GM21576 (cell line): ENCODE data around the gene C5orf15.
"Not testable (repeated sequence)": the region's sequence is repeated elsewhere in the genome, so short reads cannot be mapped to it uniquely, and the experiment has no call there.

Experiments used
- ATAC-seq: cut with Tn5 transposase; IDR thresholded peaks from one replicate; pipeline ENCODE4 v1.9.1; 2021; ENCODE audit warnings: mild to moderate bottlenecking, moderate library complexity; ENCODE audit not compliant: unreplicated experiment

C5orf15 gene

DNA sequence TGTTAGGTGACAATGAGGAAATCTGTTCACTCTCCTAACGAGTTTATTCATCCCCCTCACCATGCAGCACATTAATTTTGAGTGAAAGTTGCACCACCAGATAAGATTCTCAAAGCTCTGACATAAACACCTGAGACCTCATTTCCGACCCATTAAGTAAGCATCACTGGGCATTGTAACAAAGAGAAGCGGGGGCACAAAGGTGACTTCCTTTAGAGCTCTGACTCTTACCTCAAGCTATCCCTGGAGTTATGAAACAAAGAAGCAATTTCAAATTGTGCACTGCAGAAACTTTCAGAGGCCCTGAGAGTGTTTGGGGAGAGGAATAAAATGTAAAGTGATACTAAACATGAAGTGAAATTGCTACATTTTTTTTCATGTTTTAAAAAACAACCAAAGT, 29.5 kb downstream of the C5orf15 start:
- peak; percentile 59 for ATAC-seq

DNA sequence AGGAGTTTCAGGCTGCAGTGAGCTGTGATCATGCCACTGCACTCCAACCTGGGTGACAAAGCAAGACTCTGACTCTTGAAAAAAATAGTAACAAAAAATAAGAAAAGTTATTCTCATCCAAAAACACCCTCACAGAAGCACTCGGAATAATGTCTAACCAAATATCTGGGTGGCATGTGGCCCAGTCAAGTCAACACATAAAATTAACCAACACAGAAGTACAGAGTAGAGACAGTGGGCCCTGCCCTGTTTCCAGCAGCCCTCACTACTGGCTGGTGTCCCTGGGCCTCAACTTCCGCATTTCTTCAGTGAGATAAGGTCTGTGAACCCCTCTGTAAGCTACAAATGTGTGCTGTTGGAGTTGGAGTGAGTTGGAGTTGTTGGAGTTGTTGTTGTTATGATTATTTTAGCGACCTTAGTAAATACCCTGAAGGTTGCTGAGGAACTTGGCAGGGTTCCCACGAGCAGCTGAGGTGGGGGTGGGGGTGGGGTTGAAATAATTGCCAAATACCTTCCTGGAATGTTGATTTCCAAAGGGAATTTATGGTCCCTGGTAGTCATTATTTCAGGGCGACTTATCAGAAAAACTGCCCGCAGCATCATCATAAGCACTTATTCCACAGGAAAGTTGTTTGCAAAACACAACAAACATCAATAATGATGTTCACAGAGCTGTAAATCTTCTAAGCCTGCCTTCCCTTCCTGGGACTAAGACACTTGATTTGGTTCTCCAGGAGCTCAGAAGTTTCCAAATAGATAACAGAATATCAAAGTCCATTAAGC, 30.2 kb downstream of the C5orf15 start:
- ATAC-seq: no peak

DNA sequence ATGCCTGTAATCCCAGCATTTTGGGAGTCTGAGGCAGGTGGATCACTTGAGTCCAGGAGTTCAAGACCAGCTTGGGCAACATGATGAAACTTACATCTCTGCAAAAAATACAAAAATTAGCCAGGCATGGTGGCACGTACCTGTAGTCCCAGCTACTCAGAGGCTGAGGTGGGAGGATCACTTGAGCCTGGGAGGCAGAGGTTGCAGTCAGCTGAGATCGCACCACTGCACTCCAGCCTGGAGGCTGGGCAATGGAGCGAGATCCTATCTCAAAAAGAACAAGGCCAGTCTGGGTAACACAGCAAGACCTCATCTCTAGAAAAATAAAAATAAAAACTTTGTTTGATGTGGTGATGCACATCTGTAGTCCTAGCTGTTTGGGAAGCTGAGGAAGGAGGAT, 30.8 kb downstream of the C5orf15 start:
- ATAC-seq: not testable (repeated sequence)

DNA sequence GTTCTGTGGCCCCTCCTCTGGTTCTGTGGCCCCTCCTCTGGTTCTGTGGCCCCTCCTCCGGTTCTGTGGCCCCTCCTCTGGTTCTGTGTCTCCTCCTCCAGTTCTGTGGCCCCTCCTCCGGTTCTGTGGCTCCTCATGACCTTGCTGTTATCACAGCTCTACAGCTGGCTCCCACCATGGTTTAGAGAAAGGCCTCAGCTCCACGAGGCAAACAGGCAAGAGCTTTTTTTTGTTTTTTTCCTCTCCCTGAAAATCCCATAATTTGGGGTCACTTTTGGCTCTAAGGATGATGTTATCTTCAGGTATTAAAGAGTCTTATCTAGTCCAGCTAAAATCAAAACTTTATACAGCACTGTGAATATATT, 31.8 kb downstream of the C5orf15 start:
- ATAC-seq: no peak

DNA sequence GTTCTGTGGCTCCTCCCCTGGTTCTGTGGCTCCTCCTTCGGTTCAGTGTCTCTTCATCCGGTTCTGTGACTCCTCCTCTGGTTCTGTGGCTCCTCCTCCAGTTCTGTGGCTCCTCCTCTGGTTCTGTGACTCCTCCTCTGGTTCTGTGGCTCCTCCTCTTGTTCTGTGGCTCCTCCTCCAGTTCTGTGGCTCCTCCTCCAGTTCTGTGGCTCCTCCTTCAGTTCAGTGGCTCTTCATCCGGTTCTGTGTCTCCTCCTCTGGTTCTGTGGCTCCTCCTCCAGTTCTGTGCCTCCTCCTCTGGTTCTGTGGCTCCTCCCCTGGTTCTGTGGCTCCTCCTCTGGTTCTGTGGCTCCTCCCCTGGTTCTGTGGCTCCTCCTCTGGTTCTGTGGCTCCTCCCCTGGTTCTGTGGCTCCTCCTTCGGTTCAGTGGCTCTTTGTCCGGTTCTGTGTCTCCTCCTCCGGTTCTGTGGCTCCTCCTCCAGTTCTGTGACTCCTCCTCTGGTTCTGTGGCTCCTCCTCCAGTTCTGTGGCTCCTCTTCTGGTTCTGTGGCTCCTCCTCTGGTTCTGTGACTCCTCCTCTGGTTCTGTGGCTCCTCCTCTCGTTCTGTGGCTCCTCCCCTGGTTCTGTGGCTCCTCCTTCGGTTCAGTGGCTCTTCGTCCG, 32.3 kb downstream of the C5orf15 start:
- not testable (repeated sequence) for ATAC-seq

DNA sequence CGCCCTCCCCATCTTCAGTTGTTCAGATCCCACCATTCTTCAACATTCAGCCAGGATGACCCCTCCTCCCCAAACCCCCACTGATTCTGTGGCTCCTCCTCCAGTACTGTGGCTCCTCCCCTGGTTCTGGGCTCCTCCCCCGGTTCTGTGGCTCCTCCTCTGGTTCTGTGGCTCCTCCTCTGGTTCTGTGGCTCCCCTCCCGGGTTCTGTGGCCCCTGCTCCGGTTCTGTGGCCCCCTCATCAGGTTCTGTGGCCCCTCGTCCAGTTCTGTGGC, 32.8 kb downstream of the C5orf15 start:
- ATAC-seq: no peak

DNA sequence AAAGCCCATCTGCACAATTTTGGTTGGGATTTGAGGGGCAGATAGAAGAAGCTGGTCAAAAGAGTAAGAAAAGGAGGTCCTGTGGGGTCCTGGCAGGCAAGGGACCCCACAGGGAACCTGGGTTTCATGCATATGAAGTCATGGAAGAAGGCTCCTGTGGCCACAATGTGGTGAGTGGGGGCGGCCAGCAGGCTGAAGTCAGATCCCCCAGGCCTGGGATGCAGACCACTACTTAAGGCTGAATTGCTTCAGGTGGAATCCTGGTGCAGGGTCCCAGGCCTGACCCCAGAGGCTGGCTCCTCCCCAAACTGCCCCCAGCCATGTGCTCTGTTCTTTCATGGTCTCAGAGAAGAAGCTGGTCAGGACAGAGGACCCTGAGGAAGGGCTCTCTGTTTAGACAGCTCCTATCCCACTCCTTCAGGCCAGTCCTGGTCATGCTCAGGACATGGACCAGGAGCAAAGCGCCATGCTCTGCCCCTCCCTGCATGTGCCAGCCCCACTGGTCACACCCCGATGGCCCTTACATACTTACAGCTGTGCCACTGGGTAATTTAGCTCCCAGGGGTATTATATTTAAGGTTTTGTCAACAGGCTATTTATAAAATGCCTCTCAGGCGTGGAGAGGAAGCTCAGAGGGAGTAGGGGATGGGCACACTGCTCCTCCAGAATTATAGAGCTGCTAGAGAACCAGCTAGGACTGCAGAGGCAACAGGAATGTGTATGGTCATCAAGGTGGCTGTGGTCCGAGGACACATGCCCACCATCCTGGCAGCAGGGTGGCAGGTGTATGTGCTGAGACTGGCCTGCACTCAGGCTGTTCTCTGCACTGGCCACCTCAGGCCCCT, 33.4 kb downstream of the C5orf15 start:
- peak; percentile 41 for ATAC-seq

DNA sequence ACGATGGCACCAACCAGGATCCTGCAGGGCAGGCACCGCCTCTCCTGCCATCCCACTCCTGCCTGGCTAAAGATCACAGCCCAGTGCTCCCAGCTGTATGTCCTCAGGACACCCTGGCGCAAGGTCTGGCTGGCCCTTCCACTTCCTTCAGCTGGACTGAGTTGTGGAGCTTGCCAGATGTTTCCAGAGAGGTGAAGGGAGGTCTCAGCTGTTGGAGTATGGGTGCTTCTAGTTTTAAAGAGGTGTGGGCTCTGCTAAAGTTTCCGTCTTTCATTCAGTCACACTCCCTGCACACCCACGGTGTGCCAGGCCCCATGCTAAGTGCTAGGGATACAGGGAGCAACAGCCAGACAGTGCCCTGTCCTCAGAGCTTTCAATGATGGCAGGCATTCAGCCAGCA, 34.1 kb downstream of the C5orf15 start:
- ATAC-seq: no peak

DNA sequence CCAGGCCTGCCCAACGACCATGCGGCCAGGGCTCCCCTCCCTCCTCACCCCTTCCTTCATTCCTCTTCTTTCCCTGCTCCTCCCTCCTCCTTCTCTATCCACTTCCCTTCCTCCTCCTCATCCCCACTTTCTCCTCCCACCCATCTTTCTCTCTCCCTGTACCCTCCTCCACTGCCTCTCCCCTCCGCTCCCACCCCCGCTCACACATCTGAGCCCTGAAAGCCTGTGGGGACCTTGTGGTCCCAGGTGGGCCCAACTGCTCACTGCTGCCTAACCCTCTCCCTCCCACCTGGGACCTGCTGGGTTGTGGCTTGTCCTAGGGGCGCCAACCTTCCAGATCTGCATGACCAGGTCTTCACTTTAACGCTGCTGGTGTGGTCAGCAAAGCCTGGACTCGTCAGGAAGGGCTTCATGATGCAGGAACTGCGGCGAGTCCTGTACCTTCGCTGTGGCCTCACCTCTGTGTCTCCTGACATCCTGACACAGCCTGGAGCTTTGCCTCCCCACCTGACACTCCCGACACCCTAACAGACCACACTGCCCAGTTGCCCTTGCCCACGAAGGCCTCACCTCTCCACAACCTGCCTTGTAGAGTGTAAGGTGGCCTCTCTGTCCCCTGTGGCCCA, 34.6 kb downstream of the C5orf15 start:
- no peak for ATAC-seq

DNA sequence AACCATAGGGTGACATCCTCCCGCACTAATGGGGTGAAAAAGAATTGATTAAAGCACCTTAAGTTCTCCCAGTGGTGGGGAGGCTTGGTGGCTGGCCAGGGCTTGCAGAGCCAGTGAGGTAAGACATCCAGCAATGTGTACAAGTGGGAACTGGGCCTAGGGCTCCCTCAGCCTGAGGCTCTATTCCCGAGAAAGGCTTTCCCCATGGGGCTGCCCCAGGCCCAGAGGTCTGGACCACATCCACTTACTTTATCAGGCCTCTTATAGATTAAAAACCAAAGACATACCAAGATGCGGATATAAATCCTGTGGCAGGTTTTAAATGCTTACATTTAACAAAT, 35.3 kb downstream of the C5orf15 start:
- ATAC-seq: no peak

DNA sequence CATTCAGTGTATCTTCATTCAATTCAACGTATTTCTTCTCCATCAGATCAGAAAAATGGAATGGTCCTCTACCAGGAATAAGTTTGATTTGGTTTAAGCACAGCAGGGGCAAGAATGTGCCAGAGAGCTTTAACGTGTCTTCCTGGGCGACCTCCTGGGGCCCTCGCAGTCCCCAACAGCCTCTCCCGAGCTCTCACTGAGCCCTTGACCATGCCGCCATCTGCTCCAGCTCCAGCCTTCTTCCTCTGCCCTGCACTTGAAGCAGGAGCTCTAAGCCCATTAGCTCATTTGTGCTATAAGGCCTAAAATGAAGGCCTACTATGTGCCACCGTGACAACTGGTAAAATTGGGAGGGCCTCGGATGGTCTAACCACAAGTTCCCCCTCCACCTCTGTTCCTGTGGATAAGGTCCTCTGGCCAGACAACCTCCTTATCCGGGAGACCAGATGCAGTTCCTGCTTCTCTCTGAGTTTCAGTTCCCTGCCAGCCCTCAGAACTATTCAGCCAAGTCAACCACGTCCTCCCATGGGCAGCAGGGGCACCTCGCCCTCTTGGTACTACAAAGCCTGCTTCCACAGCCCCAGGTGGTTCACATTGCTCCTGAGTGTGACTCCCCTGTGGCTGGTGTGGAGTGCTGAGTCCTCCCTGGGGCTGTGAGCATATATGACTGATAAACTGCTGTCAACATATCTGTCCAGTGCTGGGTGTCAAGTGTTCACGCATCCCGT, 35.8 kb downstream of the C5orf15 start:
- no peak for ATAC-seq

DNA sequence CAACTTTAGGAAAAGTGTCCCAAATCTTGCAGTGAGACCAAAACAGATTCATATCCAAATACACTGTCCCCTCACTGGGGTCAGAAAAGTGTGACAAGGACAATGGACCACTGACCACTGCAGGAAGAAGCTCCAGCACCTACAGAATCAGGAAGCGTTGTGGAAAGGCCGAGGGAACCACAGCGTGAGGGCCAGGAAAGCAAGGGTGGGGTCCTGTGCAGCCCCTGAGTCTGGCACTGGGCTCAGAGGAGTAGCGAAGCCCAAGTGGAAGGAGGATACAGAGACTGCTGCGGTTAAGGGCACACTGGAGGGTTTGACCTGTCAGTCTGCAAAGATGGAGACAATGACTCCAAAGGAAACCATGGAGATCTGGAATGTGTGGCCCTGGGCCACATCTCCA, 36.9 kb downstream of the C5orf15 start:
- no peak for ATAC-seq

DNA sequence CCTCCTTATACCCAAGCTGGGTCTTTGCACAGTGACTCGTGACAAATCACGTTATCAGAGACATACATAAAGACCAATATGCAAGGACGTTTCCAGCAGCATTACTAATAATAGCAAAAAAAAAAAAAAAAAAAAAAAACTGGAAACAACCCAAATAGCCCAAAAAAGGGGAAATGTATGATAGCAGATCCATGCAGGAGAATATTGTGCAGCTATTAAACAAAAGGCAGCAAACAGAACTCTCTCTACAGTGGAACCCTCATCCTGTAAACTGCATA, 37.7 kb downstream of the C5orf15 start:
- no peak for ATAC-seq

DNA sequence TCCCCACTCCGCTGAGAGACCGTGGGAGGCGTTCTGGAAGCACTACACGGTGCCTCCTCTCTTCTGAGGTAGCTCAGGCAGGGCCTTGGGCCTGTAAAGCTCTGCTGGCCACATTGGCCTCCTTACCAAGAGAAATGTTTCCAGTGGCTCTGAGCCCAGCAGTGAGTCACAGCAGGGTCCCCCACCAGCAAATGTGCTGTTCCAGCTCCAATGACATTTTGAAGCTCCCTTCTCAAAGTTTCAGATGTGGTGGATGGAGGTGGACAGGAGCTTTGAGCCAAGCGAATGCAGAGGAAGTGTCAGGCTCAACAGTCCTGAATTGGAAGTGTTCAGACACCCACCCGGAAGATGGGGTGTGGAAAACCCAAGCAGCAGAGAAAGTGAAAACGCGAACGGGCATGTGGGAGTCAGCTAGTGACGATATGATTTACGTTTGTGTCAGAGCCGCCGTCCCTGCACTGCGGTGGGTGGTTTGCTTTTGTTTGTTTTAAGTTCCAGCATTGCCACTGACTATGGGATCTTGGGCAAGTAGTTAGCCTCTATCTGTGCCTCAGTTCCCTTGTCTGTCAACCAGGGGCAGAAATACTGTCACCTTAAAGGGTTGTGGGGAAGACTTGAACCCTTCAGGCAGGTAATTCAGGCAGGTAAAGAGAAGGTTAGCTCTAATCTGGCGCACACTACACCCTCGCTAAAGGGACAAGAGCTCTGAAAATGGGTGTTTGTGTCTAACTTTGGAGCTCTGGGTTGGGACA, 38.2 kb downstream of the C5orf15 start:
- peak; percentile 37 for ATAC-seq

DNA sequence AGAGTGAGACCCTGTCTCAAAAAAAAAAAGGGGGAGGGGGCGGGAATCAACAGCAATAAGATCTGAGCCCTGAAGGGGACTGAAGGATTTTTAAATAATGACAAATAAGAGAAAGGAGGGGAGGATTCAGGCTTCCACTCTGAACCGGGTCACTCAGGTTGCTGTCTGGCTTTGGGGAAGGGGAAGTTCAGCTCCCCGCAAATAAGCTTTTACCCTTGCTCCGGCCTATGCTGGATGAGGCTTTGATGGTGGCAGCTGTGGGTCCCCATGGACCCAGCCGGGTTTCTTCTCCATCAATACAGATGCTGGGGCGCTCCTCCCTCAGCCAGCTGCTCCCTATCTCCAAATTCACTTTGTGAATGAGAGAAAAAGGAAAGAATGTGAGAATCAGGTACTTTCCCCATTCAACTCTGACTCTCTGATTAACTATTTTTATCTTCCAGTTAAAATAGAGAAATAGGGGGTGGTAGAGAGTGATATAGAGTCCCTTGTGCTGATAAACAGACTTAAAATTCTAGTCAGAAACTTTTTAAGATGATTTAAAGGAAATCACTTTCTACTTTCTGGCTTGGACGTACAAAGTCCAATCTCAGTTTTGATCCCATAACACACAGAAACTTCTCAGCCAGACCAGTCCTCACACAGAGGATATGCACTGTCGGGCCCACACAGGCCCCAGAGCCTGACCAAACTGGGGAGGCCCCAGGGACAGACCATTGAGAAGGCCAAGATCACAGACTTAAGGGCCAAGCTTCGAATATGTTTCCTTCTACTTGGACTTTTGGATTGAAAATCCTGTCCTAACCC, 39.6 kb downstream of the C5orf15 start:
- ATAC-seq: no peak

DNA sequence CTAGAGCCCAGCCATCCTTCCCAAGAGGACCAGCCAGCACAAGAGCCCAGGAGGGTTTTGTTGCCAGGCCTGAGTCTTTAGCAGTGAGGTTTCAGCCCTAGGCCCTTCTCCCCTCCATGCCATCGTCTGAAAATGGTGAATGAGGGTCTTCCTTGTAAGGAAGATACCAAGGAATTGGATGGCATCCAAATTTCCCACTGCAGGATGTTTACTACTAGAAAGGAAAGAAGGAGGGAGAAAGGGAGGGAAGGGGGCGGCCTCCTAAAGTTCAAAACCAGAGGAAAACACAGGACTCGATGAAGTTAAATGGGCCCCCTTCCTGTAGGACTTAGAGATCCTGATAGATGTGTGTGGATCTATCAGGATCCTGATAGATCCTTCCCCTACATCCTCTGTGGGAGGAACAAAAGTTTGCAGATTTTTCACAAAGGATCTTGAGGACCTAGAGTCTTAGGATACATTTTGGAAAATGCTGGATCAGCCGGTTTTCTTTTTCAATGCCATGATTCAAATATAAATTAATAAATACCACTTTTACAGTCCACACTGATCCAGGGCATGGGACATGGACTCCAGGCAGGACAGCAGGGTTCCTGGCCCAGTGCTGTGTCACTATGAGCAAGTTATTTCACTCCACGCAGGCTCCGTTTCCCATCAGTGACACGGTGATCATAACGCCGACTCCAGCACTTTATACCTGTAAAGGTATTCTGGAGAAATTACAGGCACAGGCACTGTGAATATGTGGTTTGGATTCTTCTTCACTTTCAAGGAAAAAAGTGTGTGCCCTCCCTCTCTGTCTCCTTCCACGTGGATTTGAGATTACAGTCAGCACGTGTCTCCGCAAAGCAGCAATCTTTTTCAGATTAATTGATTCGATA, 40.9 kb downstream of the C5orf15 start:
- no peak for ATAC-seq

DNA sequence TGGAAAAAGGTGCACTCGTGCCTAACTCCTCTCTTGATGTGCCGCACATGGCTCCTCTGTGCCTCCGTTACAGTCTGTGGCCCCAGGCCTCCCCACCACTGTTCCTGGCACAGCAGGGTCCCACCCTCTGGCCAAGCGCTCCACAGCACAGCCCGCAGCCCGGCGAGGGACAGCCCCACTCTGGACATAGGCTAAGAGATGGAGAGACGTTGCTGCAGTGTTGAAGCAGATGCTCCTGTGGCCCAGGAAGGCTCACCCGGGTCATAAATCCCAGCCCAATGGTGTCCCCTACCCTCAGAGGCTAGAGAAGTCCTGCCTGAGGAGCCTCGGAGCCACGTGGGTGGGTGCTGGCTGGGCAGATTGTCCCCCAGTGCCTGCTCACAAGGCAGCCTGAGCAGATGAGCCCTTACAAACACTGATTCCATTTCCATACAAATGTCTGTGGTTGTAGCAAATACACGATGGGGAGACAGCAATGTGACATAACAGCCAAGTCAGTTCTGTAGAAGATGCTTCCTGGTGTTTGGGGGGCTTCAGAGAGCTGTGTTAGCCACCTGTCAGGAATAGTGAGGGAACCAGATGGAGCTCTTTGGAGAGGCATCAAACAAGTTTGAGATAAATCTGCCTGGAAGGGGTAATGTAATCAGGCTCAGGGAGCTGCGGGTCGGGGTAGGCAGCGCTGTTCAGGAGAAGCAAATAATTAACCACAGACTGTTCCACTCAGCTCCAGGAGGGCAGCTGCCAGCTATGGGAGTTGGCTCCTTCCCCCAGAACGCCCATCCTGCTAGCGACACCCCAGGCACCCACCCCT, 41.7 kb downstream of the C5orf15 start:
- no peak for ATAC-seq
